K562 (cell line): ENCODE data around the gene AGPAT1. TPM values are rescaled to one million over a fixed set of nuclear protein-coding genes. Genes with fewer than 3 reads are reported as not detected.
"Not testable (repeated sequence)": the region's sequence is repeated elsewhere in the genome, so short reads cannot be mapped to it uniquely, and the experiment has no call there.

Experiments
- ATAC-seq: fragments of 200-7000 bp; cut with Tn5 transposase; 3 replicates; pipeline ENCODE4 v1.9.1; 2020; ENCODE audit warnings: moderate library complexity
- BruUV-seq: library from RNA; stranded (reverse); fragments of 400-500 nt; replicated peaks from 2 replicates; lab custom pipeline; 2021; lab: Mats Ljungman, UMichigan
- CTCF ChIA-PET: fragments of 300-600 bp; formaldehyde crosslinking; extraction: SDS; loops from one replicate; lab custom pipeline; 2021; ENCODE audit warnings: low intra/inter-chr PET ratio; lab: Yijun Ruan, JAX
- POLR2A ChIA-PET: fragments of 300-600, 350-650 bp; sonication (Branson Sonifier 250); formaldehyde crosslinking; extraction: SDS; loops from one replicate; lab custom pipeline; 2021; ENCODE audit warnings: antibody characterized with exemption, inconsistent platforms; lab: Yijun Ruan, JAX
- DNase-seq, 4 experiments: peaks; one replicate each; pipeline versions ENCODE4 v3.0.0 to v3.0.0-alpha.2; 2011 to 2018; ENCODE audit warnings: low spot score in 3 of 4, mixed read lengths in 3 of 4; ENCODE audit errors: extremely low read depth in 1 of 4
- FAIRE-seq: peaks from 2 replicates; lab custom pipeline; 2011; peaks lifted over from hg19 to GRCh38; lab: Jason Lieb, UNC
- H2AFZ ChIP-seq: 2 replicates; pipeline ENCODE4 v1.6.0; 2011; ENCODE audit warnings: low read depth, low read length, control low read depth, inconsistent platforms
- H3K27ac ChIP-seq: fragments of 200-600 bp; 3 replicates; pipeline ENCODE4 v1.8.0; 2011; ENCODE audit warnings: low read depth, mild to moderate bottlenecking, control low read depth, inconsistent platforms, low read length, moderate library complexity, mixed read lengths; ENCODE audit errors: extremely low read depth
- H3K27me3 ChIP-seq, 2 experiments: fragments of 300-600 bp in 1 of 2; 2 replicates in 1 of 2; 3 replicates in 1 of 2; pipeline versions ENCODE4 v1.6.0 to v1.8.0; 2011; ENCODE audit warnings: inconsistent platforms in 2 of 2, low read length in 2 of 2, mild to moderate bottlenecking in 1 of 2, mixed read lengths in 1 of 2, moderate library complexity in 1 of 2; ENCODE audit not compliant: control insufficient read depth in 2 of 2, insufficient read depth in 2 of 2
- H3K36me3 ChIP-seq: fragments of 300-600 bp; 3 replicates; pipeline ENCODE4 v1.8.0; 2011; ENCODE audit warnings: mild to moderate bottlenecking, low read length, inconsistent platforms; ENCODE audit not compliant: control insufficient read depth, insufficient read depth
- H3K4me1 ChIP-seq, 2 experiments: fragments of 200-600 bp in 1 of 2; replicated peaks in 1 of 2; 2 replicates in 1 of 2; 3 replicates in 1 of 2; pipeline versions ENCODE4 v1.5.1 to v1.8.0; 2011; ENCODE audit warnings: inconsistent platforms in 2 of 2, low read length in 2 of 2, mild to moderate bottlenecking in 1 of 2, mixed read lengths in 1 of 2, moderate library complexity in 1 of 2; ENCODE audit not compliant: control insufficient read depth in 2 of 2, insufficient read depth in 2 of 2
- H3K4me2 ChIP-seq: 2 replicates; pipeline ENCODE4 v1.6.1; 2011; ENCODE audit warnings: low read length, control low read depth, inconsistent platforms, mixed read lengths; ENCODE audit not compliant: insufficient read depth
- H3K4me3 ChIP-seq: fragments of 200-600 bp; sonication (generic), shearing (Covaris generic); 2 replicates; pipeline ENCODE4 v1.5.1; 2016; ENCODE audit warnings: control low read depth, inconsistent platforms
- H3K79me2 ChIP-seq: fragments of 200-600 bp; 3 replicates; pipeline ENCODE4 v1.8.0; 2011; ENCODE audit warnings: low read length, inconsistent platforms; ENCODE audit not compliant: control insufficient read depth, insufficient read depth
- H3K9ac ChIP-seq, 2 experiments: 2 replicates each; pipeline versions ENCODE4 v1.6.0 to v1.6.1; 2011; ENCODE audit warnings: low read depth in 2 of 2, low read length in 2 of 2, control low read depth in 1 of 2, inconsistent platforms in 1 of 2, mild to moderate bottlenecking in 1 of 2, mixed read lengths in 1 of 2; ENCODE audit not compliant: insufficient read depth in 1 of 2
- H3K9me1 ChIP-seq: one replicate; pipeline ENCODE4 v1.6.0; 2011; ENCODE audit warnings: inconsistent platforms, mild to moderate bottlenecking, low read length, moderate library complexity; ENCODE audit not compliant: control insufficient read depth, insufficient read depth
- H3K9me3 ChIP-seq: replicated peaks from 2 replicates; pipeline ENCODE4 v1.5.1; 2011; ENCODE audit warnings: low read depth, low read length, inconsistent platforms; ENCODE audit not compliant: control insufficient read depth, insufficient read depth
- H4K20me1 ChIP-seq: replicated peaks from 2 replicates; pipeline ENCODE4 v1.6.1; 2011; ENCODE audit warnings: low read length, inconsistent platforms, mixed read lengths; ENCODE audit not compliant: control insufficient read depth, insufficient read depth
- CTCF ChIP-seq, 3 experiments: IDR thresholded peaks in 2 of 3; conservative IDR thresholded peaks in 1 of 3; 2 replicates each; pipeline ENCODE4 v1.5.1; 2011 to 2012; ENCODE audit warnings: low read length in 3 of 3, mild to moderate bottlenecking in 3 of 3, control low read depth in 2 of 3, improper control_type of control experiment in 1 of 3, inconsistent platforms in 1 of 3, low read depth in 1 of 3, mixed read lengths in 1 of 3, moderate library complexity in 1 of 3; ENCODE audit not compliant: insufficient read depth in 2 of 3
- CXXC5 ChIP-seq: fragments of 250-450 bp; sonication (Bioruptor Pico); IDR thresholded peaks from 2 replicates; pipeline ENCODE4 v1.8.0; 2022; ENCODE audit warnings: inconsistent platforms, mild to moderate bottlenecking, moderate library complexity
- MAZ ChIP-seq, 2 experiments: fragments of 450-650 bp in 1 of 2; sonication (generic) in 1 of 2; formaldehyde crosslinking; IDR thresholded peaks in 1 of 2; conservative IDR thresholded peaks in 1 of 2; 2 replicates each; pipeline versions ENCODE4 v1.4.0 to v1.5.0; 2020; ENCODE audit warnings: mild to moderate bottlenecking in 1 of 2, missing genetic modification reagents in 1 of 2
- MED1 ChIP-seq: sonication (generic); formaldehyde crosslinking; IDR thresholded peaks from 2 replicates; pipeline ENCODE4 v1.8.1; 2023; ENCODE audit warnings: missing genetic modification reagents, borderline replicate concordance
- POLR2G ChIP-seq: fragments of 200-400 bp; formaldehyde crosslinking; IDR thresholded peaks from 2 replicates; pipeline ENCODE4 v1.6.1; 2017; ENCODE audit warnings: low read depth, mild to moderate bottlenecking, antibody characterized with exemption, low read length, moderate library complexity
- RBFOX2 ChIP-seq: fragments of 200-400 bp; formaldehyde crosslinking; IDR thresholded peaks from 2 replicates; pipeline ENCODE4 v1.6.1; 2017; ENCODE audit warnings: low read depth, mild to moderate bottlenecking, low read length, moderate library complexity
- USF1 ChIP-seq: sonication (generic); formaldehyde crosslinking; IDR thresholded peaks from 2 replicates; pipeline ENCODE4 v1.9.0; 2022; ENCODE audit warnings: mild to moderate bottlenecking, missing genetic modification reagents
- ZNF263 ChIP-seq: sonication (generic); formaldehyde crosslinking; IDR thresholded peaks from 2 replicates; pipeline ENCODE4 v1.8.0; 2022; ENCODE audit warnings: mild to moderate bottlenecking, missing genetic modification reagents, borderline replicate concordance
- WGBS: fragments of 100-300 bp; shearing (Covaris generic); methylation state at CpG from one replicate; pipeline ENCODE4 v1.1.6; 2016; ENCODE audit warnings: low coverage, mixed read lengths; ENCODE audit not compliant: insufficient coverage; ENCODE audit errors: missing lambda C conversion rate; 5-methylcytosine and 5-hydroxymethylcytosine counted together
- in situ Hi-C: fragments of 300-500 bp; cut with MboI; formaldehyde crosslinking; loops from 4 replicates; pipeline ENCODE4 v1.15.0; 2018; ENCODE audit warnings: inconsistent platforms, mixed read lengths
- intact Hi-C: fragments of 100-400 bp; cut with micrococcal nuclease; formaldehyde crosslinking; loops from 2 replicates; pipeline ENCODE4 v1.14.2; 2022
- polyA plus RNA-seq, 8 experiments: library from polyadenylated mRNA; depleted of rRNA in 4 of 8; stranded (reverse) in 5 of 8; unstranded in 3 of 8; fragments of >200 nt; fragmentation: Nextera tagmentation in 2 of 8; fragmentation: Illumina TruSeq in 1 of 8; extraction: Ambion mirVana in 2 of 8; extraction: Trizol in 1 of 8; gene quantifications; 2 replicates each; pipeline versions ENCODE4 v1.2.1 to v1.2.3, GENCODE V29; 2011 to 2014; ENCODE audit warnings: inconsistent platforms in 1 of 8, missing spikeins in 1 of 8
- total RNA-seq, 7 experiments: library from RNA; depleted of rRNA in 6 of 7; stranded (reverse); fragments of >200 nt in 6 of 7; fragmentation: Illumina TruSeq in 2 of 7; extraction: Trizol in 2 of 7; gene quantifications; 2 replicates each; pipeline versions ENCODE4 v1.2.1 to v1.2.3, GENCODE V29; 2011 to 2021; ENCODE audit warnings: low replicate concordance in 1 of 7

AGPAT1 gene
- total and polyA plus RNA-seq, 9 of the 15 experiments (the other 6 are each of a cell fraction or from before 2014, with no cell fraction given): 37.9 to 176 (median 69.4) TPM

GRCh38 chr6:32187725-32188380 lies 12.0 kb upstream of the AGPAT1 start:
- peak in 1 of 4 experiments; percentile 19 for DNase-seq
- H2AFZ ChIP-seq, H4K20me1 ChIP-seq, H3K27me3 ChIP-seq, FAIRE-seq, in situ Hi-C loops, intact Hi-C loops, BruUV-seq, H3K27ac ChIP-seq, ATAC-seq, H3K9me3 ChIP-seq, CTCF ChIA-PET, H3K9me1 ChIP-seq: not testable (repeated sequence)
- Histone ChIP-seq H3K9ac (peak overlapping the region; percentile 89 to 95; a peak in 3 of 4 replicates), H3K4me3 (peak overlapping the region; percentile 79; the same call in 1 of the 2 replicates), H3K79me2 (peaks cover 65% of the 10 kb centered on the region), H3K36me3 (peaks cover 49% of the 10 kb centered on the region; the same call in 2 of the 3 replicates), H3K4me1 (peaks cover 61 to 76% of the 10 kb centered on the region in 2 experiments), H3K4me2 (peak overlapping the region; percentile 90)
- TF ChIP-seq CXXC5 (CRISPR knock-in tag): 0 out of 2 replicates have a peak, but pooled peaks have one; percentile 3
- TF ChIP-seq RBFOX2: peak; percentile 62
- 0 out of 2 replicates have a peak, but pooled peaks have one; percentile 18 for TF ChIP-seq USF1 (CRISPR knock-in tag)
- TF ChIP-seq ZNF263 (CRISPR knock-in tag): 0 out of 2 replicates have a peak, but pooled peaks have one; percentile 28
- peak; percentile 63 for TF ChIP-seq POLR2G
- 0 out of 2 replicates have a peak, but pooled peaks have one; percentile 73 for TF ChIP-seq MED1 (CRISPR knock-in tag)
- TF ChIP-seq MAZ (CRISPR knock-in tag; conservative IDR thresholded peaks at IDR 0.05 in 1 of 2, IDR thresholded peaks at IDR 0.05 in 1 of 2): 0 out of 4 replicates have a peak, but pooled peaks of 1 of the 2 experiments have one; percentile 3
- 0 out of 6 replicates have a peak, but pooled peaks of 1 of the 3 experiments have one; percentile 13 for TF ChIP-seq CTCF (IDR thresholded peaks at IDR 0.05 in 2 of 3, conservative IDR thresholded peaks at IDR 0.05 in 1 of 3; ENCODE audit: insufficient read depth in 2 of 3, low read depth in 1 of 3, low read length in 3 of 3)
- 72% methylated on average over 15 of the region's 18 CpGs for WGBS
- POLR2A ChIA-PET: interaction anchor here (0.5 to 1.5 kb wide), 8 partner anchors 8 to 100 kb away, joined by 3 to 5 read pairs (median 3); partner anchors contain the start of gene ATF6B
